ENCODE results near the gene CNKSR3. TPM values are rescaled to one million over a fixed set of nuclear protein-coding genes. Genes with fewer than 3 reads are reported as not detected.

CNKSR3 gene
- polyA plus RNA-seq, 1 of the 3 experiments (the other 2 are of a cell fraction) = 1.6 TPM

- TF ChIP-seq USF1 (IDR thresholded peaks at IDR 0.05; ENCODE audit: borderline replicate concordance, low read depth) = no peak
- TF ChIP-seq FOXJ3 (CRISPR knock-in tag; IDR thresholded peaks at IDR 0.05) = no peak
- no peak for TF ChIP-seq ZBTB33 (IDR thresholded peaks at IDR 0.05; ENCODE audit: borderline replicate concordance, low read depth)
- TF ChIP-seq CTCF (IDR thresholded peaks at IDR 0.05) = no peak
- TF ChIP-seq EZH2phosphoT487 (IDR thresholded peaks at IDR 0.05; ENCODE audit: borderline replicate concordance, low read depth) = no peak
- no peak for TF ChIP-seq MEF2A (IDR thresholded peaks at IDR 0.05; ENCODE audit: borderline replicate concordance, low read depth)
Measured at GRCh38 chr6:154478021-154478700, 32.3 kb downstream of the CNKSR3 start (continued).

DNA sequence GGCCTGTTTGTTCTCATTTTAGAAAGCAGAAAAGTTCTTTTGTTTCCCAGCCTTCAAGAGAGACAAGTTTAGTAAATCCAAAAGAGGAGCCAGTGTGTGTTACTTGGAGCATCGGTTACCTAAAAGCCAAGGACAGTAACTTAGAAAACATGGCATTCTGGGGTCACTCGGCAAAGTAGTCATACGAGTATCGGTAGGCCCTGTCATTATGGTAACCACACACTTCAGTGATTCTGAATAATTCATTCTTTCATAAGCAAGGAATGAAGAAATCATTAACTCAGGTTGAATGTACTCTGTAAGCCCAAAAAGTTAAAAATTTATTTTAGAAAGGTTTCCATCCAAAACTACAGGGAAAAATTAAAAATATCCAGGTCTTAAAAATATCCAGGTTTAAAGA is 34.0 kb downstream of the CNKSR3 start:
- Histone ChIP-seq H3K4me2 (no peak overlapping the region), H3F3A (replicated peaks; ENCODE audit: insufficient read depth) (peaks cover 11% of the 10 kb centered on the region), H3K27me3 (ENCODE audit: insufficient read depth) (no peaks in the 10 kb centered on the region), H2AFZ (ENCODE audit: low read depth) (no peak overlapping the region), H3K27ac (ENCODE audit: low read depth in 2 of 2, low read length in 1 of 2) (no peak overlapping the region), H3K9me2 (no peaks in the 10 kb centered on the region), H3K9me3 (no peaks in the 10 kb centered on the region), H3K4me3 (ENCODE audit: low read depth in 2 of 2, low read length in 1 of 2) (no peak overlapping the region), H3K4me1 (ENCODE audit: control insufficient read depth in 1 of 2, insufficient read depth in 2 of 2, low read depth in 1 of 2, low read length in 1 of 2) (peaks cover 11 to 24% of the 10 kb centered on the region in 2 experiments; a peak in 3 of 4 replicates), H4K20me1 (ENCODE audit: insufficient read depth) (no peaks in the 10 kb centered on the region), H3K9ac (no peak overlapping the region), H3K36me3 (replicated peaks in 1 of 2; ENCODE audit: control insufficient read depth in 1 of 2, insufficient read depth in 2 of 2, low read length in 1 of 2) (no peaks in the 10 kb centered on the region), H3K79me2 (ENCODE audit: insufficient read depth) (peaks cover 16% of the 10 kb centered on the region)
- POLR2A ChIA-PET = no interaction called here
- TF ChIP-seq MXI1 (IDR thresholded peaks at IDR 0.05; ENCODE audit: low read depth, low read length) (no peak), RFX5 (IDR thresholded peaks at IDR 0.05; ENCODE audit: low read length) (no peak), RXRA (IDR thresholded peaks at IDR 0.05; ENCODE audit: borderline replicate concordance, low read depth) (no peak), FOXM1 (IDR thresholded peaks at IDR 0.05; ENCODE audit: low read depth) (no peak), RCOR1 (IDR thresholded peaks at IDR 0.05; ENCODE audit: low read length) (no peak), GATA2 (CRISPR knock-in tag; IDR thresholded peaks at IDR 0.05) (no peak), GABPA (IDR thresholded peaks at IDR 0.05; ENCODE audit: low read depth) (no peak), SIN3A (IDR thresholded peaks at IDR 0.05; ENCODE audit: borderline replicate concordance, low read depth, low read length) (no peak), MEF2A (IDR thresholded peaks at IDR 0.05; ENCODE audit: borderline replicate concordance, low read depth) (no peak)
- TF ChIP-seq, protein P1, sequence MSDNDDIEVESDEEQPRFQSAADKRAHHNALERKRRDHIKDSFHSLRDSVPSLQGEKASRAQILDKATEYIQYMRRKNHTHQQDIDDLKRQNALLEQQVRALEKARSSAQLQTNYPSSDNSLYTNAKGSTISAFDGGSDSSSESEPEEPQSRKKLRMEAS (IDR thresholded peaks at IDR 0.05; ENCODE audit: low read depth) = no peak
- TF ChIP-seq, protein P2, sequence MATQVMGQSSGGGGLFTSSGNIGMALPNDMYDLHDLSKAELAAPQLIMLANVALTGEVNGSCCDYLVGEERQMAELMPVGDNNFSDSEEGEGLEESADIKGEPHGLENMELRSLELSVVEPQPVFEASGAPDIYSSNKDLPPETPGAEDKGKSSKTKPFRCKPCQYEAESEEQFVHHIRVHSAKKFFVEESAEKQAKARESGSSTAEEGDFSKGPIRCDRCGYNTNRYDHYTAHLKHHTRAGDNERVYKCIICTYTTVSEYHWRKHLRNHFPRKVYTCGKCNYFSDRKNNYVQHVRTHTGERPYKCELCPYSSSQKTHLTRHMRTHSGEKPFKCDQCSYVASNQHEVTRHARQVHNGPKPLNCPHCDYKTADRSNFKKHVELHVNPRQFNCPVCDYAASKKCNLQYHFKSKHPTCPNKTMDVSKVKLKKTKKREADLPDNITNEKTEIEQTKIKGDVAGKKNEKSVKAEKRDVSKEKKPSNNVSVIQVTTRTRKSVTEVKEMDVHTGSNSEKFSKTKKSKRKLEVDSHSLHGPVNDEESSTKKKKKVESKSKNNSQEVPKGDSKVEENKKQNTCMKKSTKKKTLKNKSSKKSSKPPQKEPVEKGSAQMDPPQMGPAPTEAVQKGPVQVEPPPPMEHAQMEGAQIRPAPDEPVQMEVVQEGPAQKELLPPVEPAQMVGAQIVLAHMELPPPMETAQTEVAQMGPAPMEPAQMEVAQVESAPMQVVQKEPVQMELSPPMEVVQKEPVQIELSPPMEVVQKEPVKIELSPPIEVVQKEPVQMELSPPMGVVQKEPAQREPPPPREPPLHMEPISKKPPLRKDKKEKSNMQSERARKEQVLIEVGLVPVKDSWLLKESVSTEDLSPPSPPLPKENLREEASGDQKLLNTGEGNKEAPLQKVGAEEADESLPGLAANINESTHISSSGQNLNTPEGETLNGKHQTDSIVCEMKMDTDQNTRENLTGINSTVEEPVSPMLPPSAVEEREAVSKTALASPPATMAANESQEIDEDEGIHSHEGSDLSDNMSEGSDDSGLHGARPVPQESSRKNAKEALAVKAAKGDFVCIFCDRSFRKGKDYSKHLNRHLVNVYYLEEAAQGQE (IDR thresholded peaks at IDR 0.05; ENCODE audit: low read depth, low read length) = no peak
- CTCF ChIA-PET = no interaction called here
- 100% methylated on average over 4 of the region's 4 CpGs for WGBS (ENCODE audit: low lambda C conversion rate)
- no peak for DNase-seq
